Smooth muscle cell (in vitro differentiated cells): ENCODE data around the gene RABL6. TPM values are rescaled to one million over a fixed set of nuclear protein-coding genes. Genes with fewer than 3 reads are reported as not detected.

Experiments
- DNase-seq: peaks from one replicate; lab custom pipeline; 2025; ENCODE audit not compliant: unreplicated experiment; lab: John Stamatoyannopoulos, UW
- H2AFZ ChIP-seq: fragments of 200-600 bp; sonication (generic); 2 replicates; pipeline ENCODE4 v1.6.0; 2016; ENCODE audit warnings: antibody characterized with exemption, low read depth, mild to moderate bottlenecking
- H3F3A ChIP-seq: fragments of 200-600 bp; sonication (generic); 2 replicates; pipeline ENCODE4 v1.6.0; 2017; ENCODE audit warnings: antibody characterized with exemption, low read depth
- H3K27ac ChIP-seq: fragments of 200-600 bp; sonication (generic); 2 replicates; pipeline ENCODE4 v1.5.1; 2016; ENCODE audit warnings: low read depth, mild to moderate bottlenecking
- H3K27me3 ChIP-seq: fragments of 200-600 bp; sonication (generic); 2 replicates; pipeline ENCODE4 v1.6.1; 2016; ENCODE audit warnings: low read depth, mild to moderate bottlenecking
- H3K36me3 ChIP-seq: fragments of 200-600 bp; sonication (generic); 2 replicates; pipeline ENCODE4 v1.5.1; 2016; ENCODE audit warnings: low read depth
- H3K4me1 ChIP-seq: fragments of 200-600 bp; sonication (generic); 2 replicates; pipeline ENCODE4 v1.5.1; 2016; ENCODE audit warnings: low read depth
- H3K4me2 ChIP-seq: fragments of 200-600 bp; sonication (generic); 2 replicates; pipeline ENCODE4 v1.6.0; 2016; ENCODE audit warnings: mild to moderate bottlenecking
- H3K4me3 ChIP-seq: fragments of 200-600 bp; sonication (generic); 2 replicates; pipeline ENCODE4 v1.5.1; 2016; ENCODE audit warnings: mild to moderate bottlenecking
- H3K79me2 ChIP-seq: fragments of 200-600 bp; sonication (generic); 2 replicates; pipeline ENCODE4 v1.6.0; 2016; ENCODE audit warnings: low read depth, mild to moderate bottlenecking
- H3K9ac ChIP-seq: fragments of 200-600 bp; sonication (generic); 2 replicates; pipeline ENCODE4 v1.6.0; 2016; ENCODE audit warnings: low read depth
- H3K9me3 ChIP-seq: fragments of 200-600 bp; sonication (generic); replicated peaks from 2 replicates; pipeline ENCODE4 v1.5.1; 2016; ENCODE audit warnings: low read depth
- H4K20me1 ChIP-seq: fragments of 200-600 bp; sonication (generic); 2 replicates; pipeline ENCODE4 v1.6.0; 2016; ENCODE audit warnings: low read depth
- WGBS: methylation state at CpG from one replicate; pipeline ENCODE4 v1.1.7; 2016; ENCODE audit warnings: low lambda C conversion rate; 5-methylcytosine and 5-hydroxymethylcytosine counted together
- microRNA-seq: library from miRNA; unstranded; fragments of <30 nt; microRNA quantifications from one replicate; pipeline ENCODE4, GENCODE V29; 2016; ENCODE audit warnings: borderline number of aligned reads
- polyA plus RNA-seq: library from polyadenylated mRNA; unstranded; fragments of >200 nt; fragmentation: Nextera tagmentation; extraction: Ambion mirVana; gene quantifications from 2 replicates; pipeline ENCODE4 v1.2.1, GENCODE V29; 2016
- small RNA-seq: library from RNA; depleted of rRNA; stranded (forward); fragments of <200 nt; gene quantifications from one replicate; pipeline ENCODE3, GENCODE V24; 2014
- total RNA-seq: library from RNA; depleted of rRNA; stranded (reverse); fragments of >200 nt; gene quantifications from 2 replicates; pipeline ENCODE4 v1.2.3, GENCODE V29; 2014
- TF ChIP-seq, protein P1 (sequence below): fragments of 200-600 bp; sonication (generic); IDR thresholded peaks from 2 replicates; pipeline ENCODE4 v1.5.1; 2017; ENCODE audit warnings: borderline replicate concordance, mild to moderate bottlenecking, antibody characterized with exemption; ENCODE audit not compliant: insufficient read depth, poor library complexity, severe bottlenecking

The RABL6 gene
- total and polyA plus RNA-seq, 2 experiments from 2014 or later, result 54.3 to 81.6 TPM

DNA sequence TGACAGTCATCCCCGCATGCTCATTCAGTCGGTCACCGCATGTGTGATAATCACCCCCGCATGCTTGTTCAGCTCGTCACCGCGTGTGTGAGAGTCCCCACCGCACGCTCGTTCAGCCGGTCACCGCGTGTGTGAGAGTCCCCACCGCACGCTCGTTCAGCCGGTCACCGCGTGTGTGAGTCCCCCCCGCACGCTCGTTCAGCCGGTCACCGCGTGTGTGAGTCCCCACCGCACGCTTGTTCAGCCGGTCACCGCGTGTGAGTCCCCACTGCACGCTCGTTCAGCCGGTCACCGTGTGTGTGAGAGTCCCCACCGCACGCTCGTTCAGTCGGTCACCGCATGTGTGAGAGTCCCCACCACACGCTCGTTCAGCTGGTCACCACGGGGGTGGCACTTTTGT is 82.1 kb downstream of the RABL6 start:
- Histone ChIP-seq H2AFZ (no peak overlapping the region), H3F3A (no peaks in the 10 kb centered on the region), H3K36me3 (no peaks in the 10 kb centered on the region), H3K4me1 (peaks cover 8% of the 10 kb centered on the region), H3K27ac (no peak overlapping the region), H3K4me2 (no peak overlapping the region), H3K4me3 (no peak overlapping the region), H3K9me3 (no peaks in the 10 kb centered on the region), H3K9ac (no peak overlapping the region), H3K27me3 (no peaks in the 10 kb centered on the region), H4K20me1 (peaks cover 51% of the 10 kb centered on the region), H3K79me2 (peaks cover 72% of the 10 kb centered on the region)
- TF ChIP-seq, protein P1, sequence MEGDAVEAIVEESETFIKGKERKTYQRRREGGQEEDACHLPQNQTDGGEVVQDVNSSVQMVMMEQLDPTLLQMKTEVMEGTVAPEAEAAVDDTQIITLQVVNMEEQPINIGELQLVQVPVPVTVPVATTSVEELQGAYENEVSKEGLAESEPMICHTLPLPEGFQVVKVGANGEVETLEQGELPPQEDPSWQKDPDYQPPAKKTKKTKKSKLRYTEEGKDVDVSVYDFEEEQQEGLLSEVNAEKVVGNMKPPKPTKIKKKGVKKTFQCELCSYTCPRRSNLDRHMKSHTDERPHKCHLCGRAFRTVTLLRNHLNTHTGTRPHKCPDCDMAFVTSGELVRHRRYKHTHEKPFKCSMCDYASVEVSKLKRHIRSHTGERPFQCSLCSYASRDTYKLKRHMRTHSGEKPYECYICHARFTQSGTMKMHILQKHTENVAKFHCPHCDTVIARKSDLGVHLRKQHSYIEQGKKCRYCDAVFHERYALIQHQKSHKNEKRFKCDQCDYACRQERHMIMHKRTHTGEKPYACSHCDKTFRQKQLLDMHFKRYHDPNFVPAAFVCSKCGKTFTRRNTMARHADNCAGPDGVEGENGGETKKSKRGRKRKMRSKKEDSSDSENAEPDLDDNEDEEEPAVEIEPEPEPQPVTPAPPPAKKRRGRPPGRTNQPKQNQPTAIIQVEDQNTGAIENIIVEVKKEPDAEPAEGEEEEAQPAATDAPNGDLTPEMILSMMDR, result no peak
- 98% methylated on average over 32 of the region's 42 CpGs for WGBS
- no peak for DNase-seq

DNA sequence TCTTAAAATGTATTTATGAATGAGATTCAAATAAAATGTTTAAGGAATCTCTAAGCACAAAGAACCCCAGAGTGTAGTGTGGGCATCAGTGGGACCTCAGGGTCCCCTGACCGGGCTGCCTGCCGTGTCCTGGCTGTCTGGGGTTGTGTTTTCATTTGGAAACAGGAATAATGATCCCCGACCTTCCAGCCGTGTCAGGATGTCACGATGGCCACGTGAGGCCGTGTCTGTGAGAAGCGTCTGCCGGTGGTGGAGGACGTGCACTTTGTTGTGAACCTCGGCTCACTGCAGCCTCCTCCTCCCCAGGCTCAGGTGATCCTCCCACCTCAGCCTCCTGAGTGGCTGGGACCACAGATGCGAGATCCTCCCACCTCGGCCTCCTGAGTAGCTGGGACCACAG is 82.9 kb downstream of the RABL6 start:
- 88% methylated on average over 13 of the region's 13 CpGs for WGBS
- no peak overlapping the region for H2AFZ ChIP-seq
- no peak overlapping the region for H3K9ac ChIP-seq
- TF ChIP-seq, protein P1, result no peak
- H3K9me3 ChIP-seq, result no peaks in the 10 kb centered on the region
- peaks cover 8% of the 10 kb centered on the region for H3K4me1 ChIP-seq
- H3K27ac ChIP-seq, result no peak overlapping the region
- H3K4me3 ChIP-seq, result no peak overlapping the region
- H3F3A ChIP-seq, result no peaks in the 10 kb centered on the region
- DNase-seq, result no peak
- H3K79me2 ChIP-seq, result peaks cover 79% of the 10 kb centered on the region
- no peaks in the 10 kb centered on the region for H3K36me3 ChIP-seq
- H4K20me1 ChIP-seq, result peaks cover 59% of the 10 kb centered on the region
- no peak overlapping the region for H3K4me2 ChIP-seq
- H3K27me3 ChIP-seq, result no peaks in the 10 kb centered on the region

Small RNA genes lying within 50 kb of the gene (microRNA-seq; reads per million reads assigned to microRNA genes)
- gene MIR4292 (not detected), gene MIR4479 (3.5 reads per million)

Small RNA genes lying within 50 kb of the gene (small RNA-seq; reads per million reads assigned to genes)
- gene AL355987.2, result not detected
- gene ATP6V1G1P3, result not detected
- gene MIR4292, result not detected
- not detected for gene MIR4479

Other genes with a start within 250 kb of the RABL6 start
- 60.3 and 61.8 TPM in 2 replicates for gene EGFL7, start 145.0 kb upstream of the RABL6 start, total RNA-seq
- gene EGFL7, start 145.0 kb upstream of the RABL6 start, polyA plus RNA-seq, result 196 and 239 TPM in 2 replicates
- 42.9 and 48.6 TPM in 2 replicates for gene AGPAT2, start 120.5 kb upstream of the RABL6 start, total RNA-seq
- 105 and 122 TPM in 2 replicates for gene AGPAT2, start 120.5 kb upstream of the RABL6 start, polyA plus RNA-seq
- 14.6 and 25.5 TPM in 2 replicates for gene DIPK1B, start 95.4 kb upstream of the RABL6 start, total RNA-seq
- 57.8 and 58.5 TPM in 2 replicates for gene DIPK1B, start 95.4 kb upstream of the RABL6 start, polyA plus RNA-seq
- not detected in 2 replicates for gene LCN10, start 65.0 kb upstream of the RABL6 start, total RNA-seq
- gene LCN10, start 65.0 kb upstream of the RABL6 start, polyA plus RNA-seq, result not detected in 2 replicates
- gene LCN6, start 59.4 kb upstream of the RABL6 start, total RNA-seq, result not detected in 2 replicates
- not detected in 2 replicates for gene LCN6, start 59.4 kb upstream of the RABL6 start, polyA plus RNA-seq
- not detected in 2 replicates for gene LCN8, start 49.7 kb upstream of the RABL6 start, total RNA-seq
- not detected in 2 replicates for gene LCN8, start 49.7 kb upstream of the RABL6 start, polyA plus RNA-seq
- gene LCN15, start 43.4 kb upstream of the RABL6 start, total RNA-seq, result not detected in 2 replicates
- not detected in 2 replicates for gene LCN15, start 43.4 kb upstream of the RABL6 start, polyA plus RNA-seq
- 59.2 and 75.4 TPM in 2 replicates for gene TMEM141, start 16.6 kb upstream of the RABL6 start, total RNA-seq
- 112 and 118 TPM in 2 replicates for gene TMEM141, start 16.6 kb upstream of the RABL6 start, polyA plus RNA-seq
- 1.2 and 2.0 TPM in 2 replicates for gene CCDC183, start 11.6 kb upstream of the RABL6 start, total RNA-seq
- gene CCDC183, start 11.6 kb upstream of the RABL6 start, polyA plus RNA-seq, result 3.7 and 9.4 TPM in 2 replicates
- 1.2 and 1.8 TPM in 2 replicates for gene AJM1, start 34.5 kb downstream of the RABL6 start, total RNA-seq
- 2.9 and 3.7 TPM in 2 replicates for gene AJM1, start 34.5 kb downstream of the RABL6 start, polyA plus RNA-seq
- 110 and 173 TPM in 2 replicates for gene PHPT1, start 41.5 kb downstream of the RABL6 start, total RNA-seq
- gene PHPT1, start 41.5 kb downstream of the RABL6 start, polyA plus RNA-seq, result 381 and 435 TPM in 2 replicates
- gene MAMDC4, start 44.4 kb downstream of the RABL6 start, total RNA-seq, result 3.8 TPM in 2 replicates
- gene MAMDC4, start 44.4 kb downstream of the RABL6 start, polyA plus RNA-seq, result 7.5 and 8.0 TPM in 2 replicates
- gene EDF1, start 58.4 kb downstream of the RABL6 start, total RNA-seq, result 304 and 306 TPM in 2 replicates
- 492 and 548 TPM in 2 replicates for gene EDF1, start 58.4 kb downstream of the RABL6 start, polyA plus RNA-seq
- gene TRAF2, start 78.6 kb downstream of the RABL6 start, total RNA-seq, result 6.2 and 7.0 TPM in 2 replicates
- 15.9 and 18.0 TPM in 2 replicates for gene TRAF2, start 78.6 kb downstream of the RABL6 start, polyA plus RNA-seq
- 70.5 and 103 TPM in 2 replicates for gene FBXW5, start 136.8 kb downstream of the RABL6 start, total RNA-seq
- gene FBXW5, start 136.8 kb downstream of the RABL6 start, polyA plus RNA-seq, result 105 and 109 TPM in 2 replicates
- gene C8G, start 137.3 kb downstream of the RABL6 start, total RNA-seq, result not detected in 2 replicates
- gene C8G, start 137.3 kb downstream of the RABL6 start, polyA plus RNA-seq, result 1.4 TPM in 1 of 2 replicates, not detected in the other
- gene LCN12, start 144.3 kb downstream of the RABL6 start, total RNA-seq, result not detected in 2 replicates
- not detected in 2 replicates for gene LCN12, start 144.3 kb downstream of the RABL6 start, polyA plus RNA-seq
- 119 and 145 TPM in 2 replicates for gene PTGDS, start 169.6 kb downstream of the RABL6 start, total RNA-seq
- gene PTGDS, start 169.6 kb downstream of the RABL6 start, polyA plus RNA-seq, result 597 and 611 TPM in 2 replicates
- gene LCNL1, start 175.0 kb downstream of the RABL6 start, total RNA-seq, result 0.67 and 1.1 TPM in 2 replicates
- 0.85 and 0.89 TPM in 2 replicates for gene LCNL1, start 175.0 kb downstream of the RABL6 start, polyA plus RNA-seq
- 27.4 and 29.0 TPM in 2 replicates for gene PAXX, start 184.5 kb downstream of the RABL6 start, total RNA-seq
- 61.4 and 62.0 TPM in 2 replicates for gene PAXX, start 184.5 kb downstream of the RABL6 start, polyA plus RNA-seq
- 15.2 and 36.8 TPM in 2 replicates for gene CLIC3, start 188.6 kb downstream of the RABL6 start, total RNA-seq
- 43.9 and 69.9 TPM in 2 replicates for gene CLIC3, start 188.6 kb downstream of the RABL6 start, polyA plus RNA-seq
- 15.9 and 23.0 TPM in 2 replicates for gene ABCA2, start 220.3 kb downstream of the RABL6 start, total RNA-seq
- 26.2 and 29.0 TPM in 2 replicates for gene ABCA2, start 220.3 kb downstream of the RABL6 start, polyA plus RNA-seq
- not detected in 2 replicates for gene FUT7, start 224.1 kb downstream of the RABL6 start, total RNA-seq
- 0.51 TPM in 1 of 2 replicates, not detected in the other for gene FUT7, start 224.1 kb downstream of the RABL6 start, polyA plus RNA-seq
- gene NPDC1, start 238.2 kb downstream of the RABL6 start, total RNA-seq, result 5.9 and 9.9 TPM in 2 replicates
- gene NPDC1, start 238.2 kb downstream of the RABL6 start, polyA plus RNA-seq, result 19.3 and 38.8 TPM in 2 replicates
- not detected in 2 replicates for gene ENTPD2, start 246.1 kb downstream of the RABL6 start, total RNA-seq
- gene ENTPD2, start 246.1 kb downstream of the RABL6 start, polyA plus RNA-seq, result 0.30 and 0.78 TPM in 2 replicates